MG63 (cell line): ENCODE measurements around the gene PCF11. TPM values are rescaled to one million over a fixed set of nuclear protein-coding genes. Genes with fewer than 3 reads are reported as not detected.
"Not testable (repeated sequence)": the region's sequence is repeated elsewhere in the genome, so short reads cannot be mapped to it uniquely, and the experiment has no call there.

Experiments used
- DNase-seq: peaks from one replicate; pipeline ENCODE4 v3.0.0-alpha.2; 2020
- H3K27me3 ChIP-seq: fragments of 250-450 bp; sonication (Bioruptor Pico); 2 replicates; pipeline ENCODE4 v1.5.1; 2020; ENCODE audit warnings: mild to moderate bottlenecking, moderate library complexity
- H3K36me3 ChIP-seq: fragments of 250-450 bp; sonication (Bioruptor Pico); 2 replicates; pipeline ENCODE4 v1.5.1; 2020; ENCODE audit warnings: mild to moderate bottlenecking, moderate library complexity
- H3K4me3 ChIP-seq: fragments of 250-450 bp; sonication (Bioruptor Pico); 2 replicates; pipeline ENCODE4 v1.5.1; 2020; ENCODE audit warnings: mild to moderate bottlenecking, moderate library complexity
- H3K9me3 ChIP-seq: fragments of 250-450 bp; sonication (Bioruptor Pico); 2 replicates; pipeline ENCODE4 v1.5.1; 2020; ENCODE audit warnings: mild to moderate bottlenecking, moderate library complexity
- total RNA-seq: library from RNA; depleted of rRNA; stranded (reverse); fragments of >200 nt; shearing (Covaris generic); gene quantifications from 2 replicates; pipeline ENCODE4 v1.2.3, GENCODE V29; 2014; ENCODE audit warnings: low replicate concordance; rRNA removed

Gene PCF11
- total RNA-seq, 1 experiment from 2014 or later: 18.0 TPM

- no peaks in the 10 kb centered on the region for H3K9me3 ChIP-seq
- no peak overlapping the region for H3K4me3 ChIP-seq
- peaks cover 17% of the 10 kb centered on the region for H3K36me3 ChIP-seq
- H3K27me3 ChIP-seq: no peaks in the 10 kb centered on the region
- no peak for DNase-seq
Measured at GRCh38 chr11:83206221-83206620, 49.3 kb downstream of the PCF11 start.

- not testable (repeated sequence) for DNase-seq, H3K9me3 ChIP-seq, H3K4me3 ChIP-seq, H3K27me3 ChIP-seq
- peaks cover 14% of the 10 kb centered on the region for H3K36me3 ChIP-seq
Measured at GRCh38 chr11:83206771-83207382, 49.9 kb downstream of the PCF11 start.

GRCh38 chr11:83219095-83219494, 62.2 kb downstream of the PCF11 start:
- H3K27me3 ChIP-seq: no peaks in the 10 kb centered on the region
- H3K9me3 ChIP-seq: no peaks in the 10 kb centered on the region
- no peak for DNase-seq
- no peak overlapping the region for H3K4me3 ChIP-seq
- no peaks in the 10 kb centered on the region; the same call in 1 of the 2 replicates for H3K36me3 ChIP-seq

- Histone ChIP-seq H3K4me3 (peak overlapping the region; percentile 31), H3K27me3 (no peaks in the 10 kb centered on the region), H3K36me3 (no peaks in the 10 kb centered on the region), H3K9me3 (no peaks in the 10 kb centered on the region)
- DNase-seq: peak; percentile 84
Measured at GRCh38 chr11:83220260-83220659, 63.3 kb downstream of the PCF11 start.

GRCh38 chr11:83221694-83222093, 64.8 kb downstream of the PCF11 start:
- H3K36me3 ChIP-seq: no peaks in the 10 kb centered on the region
- H3K9me3 ChIP-seq: no peaks in the 10 kb centered on the region
- DNase-seq: no peak
- H3K4me3 ChIP-seq: no peak overlapping the region
- H3K27me3 ChIP-seq: no peaks in the 10 kb centered on the region

- peak; percentile 10 for DNase-seq
- Histone ChIP-seq H3K36me3 (no peaks in the 10 kb centered on the region), H3K4me3 (no peak overlapping the region), H3K9me3 (no peaks in the 10 kb centered on the region), H3K27me3 (no peaks in the 10 kb centered on the region)
Measured at GRCh38 chr11:83222499-83222898, 65.6 kb downstream of the PCF11 start.

- Histone ChIP-seq H3K4me3 (no peak overlapping the region), H3K36me3 (no peaks in the 10 kb centered on the region), H3K27me3 (no peaks in the 10 kb centered on the region), H3K9me3 (no peaks in the 10 kb centered on the region)
- no peak for DNase-seq
Measured at GRCh38 chr11:83223457-83223856, 66.5 kb downstream of the PCF11 start.

- Histone ChIP-seq H3K4me3 (no peak overlapping the region), H3K36me3 (no peaks in the 10 kb centered on the region), H3K27me3 (no peaks in the 10 kb centered on the region), H3K9me3 (no peaks in the 10 kb centered on the region)
- no peak for DNase-seq
Measured at GRCh38 chr11:83235825-83236224, 78.9 kb downstream of the PCF11 start.

Other genes with a start within 250 kb of the PCF11 start
- 4.0 and 6.1 TPM in 2 replicates for gene RAB30, start 85.2 kb upstream of the PCF11 start, total RNA-seq
- 6.1 and 12.4 TPM in 2 replicates for gene ANKRD42, start 36.6 kb downstream of the PCF11 start, total RNA-seq
- 16.8 and 29.0 TPM in 2 replicates for gene CCDC90B, start 129.2 kb downstream of the PCF11 start, total RNA-seq